Head of caudate nucleus (tissue), 42 donors: ENCODE data around the gene CARD14.

Experiments used
- DNase-seq, 42 donors: peaks; one replicate each; pipeline versions ENCODE4 v3.0.0 to v3.0.0-alpha.2; 2020 to 2021; ENCODE audit warnings: mixed read lengths in 7 of 42
- intact Hi-C: fragments of 100-400 bp; cut with DNase I; formaldehyde crosslinking; loops from one replicate; pipeline ENCODE4 v1.15.0; 2022

The CARD14 gene

DNA sequence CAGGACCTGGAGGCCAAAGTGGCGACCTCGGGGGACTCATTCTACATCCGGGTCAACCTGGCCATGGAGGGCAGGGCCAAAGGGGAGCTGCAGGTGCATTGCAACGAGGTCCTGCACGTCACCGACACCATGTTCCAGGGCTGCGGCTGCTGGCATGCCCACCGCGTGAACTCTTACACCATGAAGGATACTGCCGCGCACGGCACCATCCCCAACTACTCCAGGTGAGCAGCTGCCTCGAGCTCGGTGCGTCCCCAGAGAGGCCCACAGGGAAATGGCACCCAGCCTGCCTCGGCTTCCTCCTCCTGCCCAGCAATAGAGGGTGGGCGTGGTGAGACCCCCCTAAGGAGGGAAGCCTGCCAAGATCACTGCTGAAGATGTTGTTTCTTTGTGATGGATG, 32.4 kb downstream of the CARD14 start:
- no peak for DNase-seq
- intact Hi-C loops = loop anchor here (10.0 kb wide), 1 partner anchor 107 kb away; no protein-coding TSS in a partner anchor

DNA sequence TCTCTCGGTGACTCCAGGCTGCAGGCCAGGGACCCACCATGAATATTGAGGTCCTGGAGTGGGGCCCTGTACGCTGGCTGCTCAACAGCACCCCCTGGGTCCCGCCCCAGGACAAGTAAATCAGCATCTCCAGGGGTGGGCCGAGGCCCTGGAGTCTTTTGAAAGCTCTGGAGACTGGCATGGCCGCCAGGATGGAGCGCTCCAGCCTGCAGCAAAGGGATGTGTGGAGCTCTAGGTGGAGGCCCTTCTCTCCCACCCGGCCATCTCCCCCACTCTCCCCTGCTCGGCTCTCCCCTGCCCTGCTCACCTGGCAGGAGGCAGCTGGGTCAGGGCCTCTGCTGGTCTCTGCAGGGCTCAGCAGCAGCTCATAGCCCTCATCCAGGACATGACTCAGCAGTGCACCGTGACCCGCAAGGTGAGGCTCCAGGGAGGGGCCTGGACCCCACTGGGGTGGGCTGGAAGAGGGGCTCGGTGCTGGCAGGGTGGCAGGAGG, 33.7 kb downstream of the CARD14 start:
- intact Hi-C loops = loop anchor here (10.0 kb wide), 1 partner anchor 109 kb away; no protein-coding TSS in a partner anchor
- peak in 2 of 42 donors; percentile 38 to 51 for DNase-seq

DNA sequence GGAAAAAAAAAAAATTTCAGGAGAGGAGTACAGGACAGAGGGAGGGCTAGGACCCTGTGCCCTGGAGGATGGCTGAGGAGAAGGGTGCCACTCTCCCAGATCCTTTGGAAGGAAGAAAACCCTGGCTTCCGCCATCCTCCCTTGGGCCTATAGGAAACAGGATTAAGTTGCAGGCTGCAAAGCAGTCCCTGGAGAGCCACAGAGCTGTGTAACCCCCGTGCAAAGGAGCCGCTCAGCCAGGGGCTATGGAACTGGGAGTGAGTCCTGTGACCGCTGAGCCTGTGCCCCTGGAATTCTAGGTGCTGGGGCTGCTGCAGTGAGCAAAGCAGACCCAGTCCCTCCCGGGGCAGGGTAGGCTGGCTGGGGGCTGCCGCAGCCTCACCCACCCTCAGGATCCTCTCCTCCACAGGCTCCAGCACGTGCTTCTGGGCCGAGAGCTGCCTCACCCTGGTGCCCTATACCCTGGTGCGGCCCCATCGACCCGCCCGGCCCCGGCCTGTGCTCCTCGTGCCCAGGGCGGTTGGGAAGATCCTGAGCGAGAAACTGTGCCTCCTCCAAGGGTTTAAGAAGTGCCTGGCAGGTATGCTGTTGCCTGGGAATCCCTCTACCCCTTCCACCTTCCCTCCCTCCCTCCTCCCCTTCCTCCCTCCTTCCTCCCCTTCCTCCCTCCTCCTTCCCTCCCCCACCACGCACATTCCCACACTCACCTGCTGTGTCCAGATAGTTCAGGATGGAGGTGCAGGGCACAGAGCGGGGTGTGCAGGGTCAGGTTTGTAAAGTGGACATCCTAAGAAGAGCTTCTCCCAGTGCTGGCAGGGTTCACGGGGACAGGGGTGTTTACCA, 35.0 kb downstream of the CARD14 start:
- intact Hi-C loops = loop anchor here (10.0 kb wide), 1 partner anchor 110 kb away; no protein-coding TSS in a partner anchor
- no peak for DNase-seq

DNA sequence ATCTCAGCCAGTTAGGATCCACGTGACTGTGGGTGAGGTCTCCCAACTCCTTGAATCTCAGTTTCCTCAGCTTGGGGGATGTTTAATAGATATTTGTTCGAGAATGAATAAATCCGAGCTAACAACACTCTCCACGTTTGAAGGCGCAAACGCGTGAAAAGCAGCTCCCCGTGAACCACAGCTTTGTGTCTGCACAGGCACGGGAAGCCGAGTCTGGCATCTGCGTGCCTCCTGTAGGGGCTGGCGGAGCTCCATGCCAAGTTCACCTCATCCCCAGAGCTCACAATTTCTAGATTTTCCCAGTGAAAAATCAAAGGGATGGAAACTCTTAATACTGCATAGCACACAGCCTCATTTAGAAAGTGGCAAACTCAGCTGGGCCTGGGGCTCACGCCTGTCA, 36.0 kb downstream of the CARD14 start:
- intact Hi-C loops = loop anchor here (10.0 kb wide), 1 partner anchor 111 kb away; no protein-coding TSS in a partner anchor
- no peak for DNase-seq

DNA sequence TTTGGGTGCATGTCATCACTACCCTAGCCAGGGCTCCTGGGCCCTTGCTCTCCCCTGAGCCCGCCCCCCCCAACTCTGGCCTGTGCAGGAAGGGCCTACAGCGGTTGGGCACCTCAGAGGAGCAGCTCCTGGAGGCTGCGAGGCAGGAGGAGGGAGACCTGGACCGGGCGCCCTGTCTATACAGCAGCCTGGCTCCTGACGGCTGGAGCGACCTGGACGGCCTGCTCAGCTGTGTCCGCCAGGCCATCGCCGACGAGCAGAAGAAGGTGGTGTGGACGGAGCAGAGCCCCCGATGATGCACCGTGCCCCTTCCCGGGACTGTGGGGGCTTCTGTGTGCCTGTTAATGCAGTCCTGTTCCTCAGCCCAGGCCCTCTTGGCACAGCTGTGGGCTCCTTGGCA, 38.2 kb downstream of the CARD14 start:
- intact Hi-C loops = loop anchor here (10.0 kb wide), 1 partner anchor 113 kb away; no protein-coding TSS in a partner anchor
- DNase-seq = no peak

DNA sequence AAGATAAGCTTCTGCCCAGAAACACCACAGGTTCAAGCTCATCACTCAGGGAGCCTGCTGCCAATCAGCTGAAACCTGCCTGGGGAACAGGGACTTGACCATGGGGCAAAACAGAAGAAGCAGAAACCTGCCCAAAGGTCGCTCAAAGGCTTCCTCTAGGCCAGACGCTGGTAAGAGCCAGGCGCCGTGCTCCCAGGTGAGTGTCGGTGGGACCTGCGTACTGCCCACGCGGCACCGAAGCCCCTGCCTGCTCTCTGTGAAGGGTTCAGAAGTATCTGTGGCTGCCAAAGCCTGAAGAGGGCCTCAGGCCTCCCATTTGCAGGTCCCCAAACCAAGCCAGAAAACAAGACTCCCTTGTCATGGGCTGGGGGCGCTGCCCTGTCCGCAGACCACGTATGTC, 39.9 kb downstream of the CARD14 start:
- no peak for DNase-seq

DNA sequence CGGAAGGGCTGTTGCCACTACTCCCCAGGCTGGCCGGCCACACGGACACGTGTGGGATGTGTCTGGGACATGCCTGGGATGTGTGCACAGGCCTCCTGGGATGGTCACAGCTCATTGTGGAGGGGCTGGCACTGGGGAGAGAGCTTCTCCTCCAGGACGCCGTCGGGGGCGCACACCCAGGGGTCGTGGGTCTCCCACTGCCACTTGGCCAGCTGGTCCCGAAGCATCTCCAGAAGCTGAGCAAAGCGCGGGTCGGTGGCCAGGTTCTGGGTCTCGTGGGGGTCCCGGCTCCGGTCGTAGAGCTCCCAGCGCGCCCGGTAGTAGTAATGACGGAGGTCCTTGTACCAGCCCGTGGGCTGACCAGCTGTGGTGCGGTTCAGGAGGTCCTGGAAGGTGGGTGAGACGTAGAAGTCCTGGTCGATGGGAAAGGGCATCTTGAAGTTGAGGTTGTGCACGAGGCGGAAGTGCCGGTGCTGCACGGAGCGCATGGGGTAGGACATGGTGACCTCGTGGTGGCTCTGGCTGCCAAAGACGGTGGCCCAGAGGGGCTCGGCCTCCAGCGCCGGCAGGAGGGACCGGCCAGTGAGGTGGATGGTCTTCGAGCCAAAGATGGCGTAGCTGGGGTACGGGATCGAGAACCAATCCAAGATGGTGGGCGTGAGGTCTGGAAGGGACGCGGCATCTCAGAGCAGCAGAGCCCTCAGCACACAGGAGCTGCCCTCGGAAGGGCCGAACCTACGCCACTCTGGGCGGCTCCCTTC, 40.7 kb downstream of the CARD14 start:
- intact Hi-C loops = no loop called here
- DNase-seq = no peak

More for the DNA sequence above, 39.9 kb downstream of the CARD14 start:
- intact Hi-C loops = loop anchor here (10.0 kb wide), 1 partner anchor 115 kb away; no protein-coding TSS in a partner anchor

DNA sequence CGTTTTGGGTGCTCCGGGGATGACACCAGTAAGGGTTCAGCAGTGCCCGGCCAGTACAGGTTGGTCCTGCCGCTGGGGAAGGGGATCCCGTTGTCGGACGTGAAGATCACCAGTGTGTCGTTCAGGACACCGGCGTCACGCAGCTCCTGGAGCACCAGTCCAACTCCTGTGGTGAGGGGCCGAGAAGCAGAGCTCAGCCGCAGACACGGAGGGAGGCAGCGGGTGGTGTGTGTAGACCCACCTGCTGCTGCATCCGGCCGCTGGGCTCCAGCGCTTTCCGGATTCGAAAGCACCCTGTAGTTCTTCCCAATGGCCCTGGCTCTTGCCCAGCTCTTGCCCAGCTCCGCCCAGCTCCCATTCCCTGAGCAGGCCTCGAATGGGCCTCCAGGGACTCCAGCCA, 42.3 kb downstream of the CARD14 start:
- no peak for DNase-seq
- intact Hi-C loops = no loop called here

DNA sequence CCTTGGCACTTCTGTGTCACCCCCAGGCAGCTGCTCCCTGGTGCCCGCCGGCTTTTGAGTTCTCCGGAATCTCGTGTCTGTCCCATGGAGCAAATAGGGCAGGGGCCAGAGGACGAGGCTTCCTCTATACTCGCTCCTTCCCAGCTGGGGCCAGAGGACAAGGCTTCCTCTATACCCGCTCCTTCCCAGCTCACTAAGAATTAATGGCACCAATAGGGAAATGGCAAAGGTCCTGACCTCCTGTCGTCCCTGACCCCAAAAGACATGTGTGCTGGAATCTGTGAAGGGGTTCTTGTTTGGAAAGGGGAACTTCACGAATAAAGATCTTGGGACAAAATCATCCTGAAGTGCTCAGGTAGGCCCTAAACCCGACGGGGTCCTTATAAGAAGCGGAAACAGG, 42.7 kb downstream of the CARD14 start:
- intact Hi-C loops = no loop called here
- no peak for DNase-seq

DNA sequence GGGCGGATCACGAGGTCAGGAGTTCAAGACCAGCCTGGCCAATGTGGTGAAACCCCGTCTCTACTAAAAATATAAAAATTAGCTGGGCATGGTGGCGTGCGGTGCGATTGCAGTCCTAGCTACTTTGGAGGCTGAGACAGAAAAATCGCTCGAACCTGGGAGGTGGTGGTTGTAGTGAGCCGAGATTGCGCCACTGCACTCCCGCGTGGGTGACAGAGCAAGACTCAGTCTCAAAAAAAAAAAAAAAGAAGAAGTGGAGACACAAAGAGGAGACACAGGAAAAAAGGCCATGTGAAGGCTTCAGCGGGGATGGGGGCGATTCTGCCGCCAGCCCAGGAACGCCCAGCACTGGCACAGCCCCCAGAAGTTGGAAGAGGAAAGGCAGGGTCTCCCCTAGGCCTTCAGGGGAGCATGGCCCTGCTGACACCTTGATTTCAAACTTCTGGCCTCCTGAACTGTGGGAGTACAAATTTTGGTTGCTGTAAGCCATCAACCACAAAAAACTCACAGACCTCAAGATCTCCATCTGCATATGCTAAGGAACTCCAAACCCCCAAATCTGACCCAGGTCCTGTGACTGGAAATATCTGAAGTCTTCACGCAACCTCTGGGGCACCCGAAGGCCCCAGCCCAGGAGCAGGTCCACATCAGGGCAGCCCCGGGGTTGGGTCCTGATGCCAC, 43.3 kb downstream of the CARD14 start:
- DNase-seq = peak in 41 of 42 donors; percentile 38 to 86 (median 66)
- intact Hi-C loops = no loop called here

DNA sequence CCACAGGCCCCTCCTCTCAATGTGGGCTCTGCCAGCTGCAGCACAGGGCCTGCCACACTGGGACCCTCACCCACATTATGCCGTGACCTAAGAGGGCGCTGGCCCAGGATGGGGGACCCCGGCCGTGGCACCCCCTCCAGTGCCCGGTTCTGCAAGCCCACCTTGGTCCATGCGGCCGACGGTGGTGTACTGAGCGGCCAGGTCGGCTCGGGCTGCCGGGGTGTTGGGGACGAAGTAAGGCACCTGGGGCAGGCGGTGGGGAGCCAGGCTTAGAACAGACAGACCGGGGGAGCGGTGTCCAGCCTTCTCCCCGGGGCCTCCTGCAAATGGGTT, 43.8 kb downstream of the CARD14 start:
- intact Hi-C loops = no loop called here
- no peak for DNase-seq

DNA sequence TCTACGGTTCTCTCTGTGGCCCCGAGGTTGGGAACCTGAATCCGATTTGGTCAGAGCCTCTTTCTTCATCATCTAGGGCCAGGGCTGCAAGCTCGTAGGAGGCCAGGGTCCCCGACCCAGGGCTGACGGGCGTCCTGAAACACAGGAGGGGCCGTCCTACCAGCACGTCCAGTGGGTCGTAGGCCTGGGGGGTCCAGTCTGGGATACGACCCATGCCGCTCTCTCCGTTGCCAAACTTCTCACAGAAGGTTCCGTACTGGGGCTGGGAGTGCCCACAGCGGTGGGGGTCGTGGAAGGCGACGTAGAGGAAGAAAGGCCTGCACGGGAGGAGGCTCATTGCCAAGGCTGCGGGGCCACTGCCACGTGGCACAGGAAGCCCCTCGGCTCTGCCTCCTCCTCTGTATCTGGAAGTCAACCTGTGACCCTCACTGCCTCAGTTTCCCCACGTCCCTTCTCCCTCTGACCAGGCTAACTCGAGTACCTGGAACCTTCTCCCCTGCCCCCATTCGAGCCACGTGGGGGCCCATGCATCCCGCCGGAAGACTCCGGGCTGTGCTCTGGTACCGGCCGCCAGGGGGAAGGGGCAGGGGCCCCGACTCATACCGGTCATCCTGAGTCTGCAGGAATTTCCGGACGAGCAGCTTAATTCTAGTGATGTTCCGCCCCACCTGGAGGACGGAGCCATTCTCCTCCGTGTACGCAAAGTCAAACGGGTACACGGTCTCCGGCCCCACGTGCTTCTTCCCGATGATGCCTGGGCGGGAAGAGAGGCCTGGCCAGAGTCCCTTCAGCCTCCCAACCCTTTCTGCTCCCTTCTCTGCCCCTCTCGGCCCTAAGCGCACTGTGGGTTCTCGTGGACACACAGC, 44.4 kb downstream of the CARD14 start:
- no peak for DNase-seq
- intact Hi-C loops = no loop called here

DNA sequence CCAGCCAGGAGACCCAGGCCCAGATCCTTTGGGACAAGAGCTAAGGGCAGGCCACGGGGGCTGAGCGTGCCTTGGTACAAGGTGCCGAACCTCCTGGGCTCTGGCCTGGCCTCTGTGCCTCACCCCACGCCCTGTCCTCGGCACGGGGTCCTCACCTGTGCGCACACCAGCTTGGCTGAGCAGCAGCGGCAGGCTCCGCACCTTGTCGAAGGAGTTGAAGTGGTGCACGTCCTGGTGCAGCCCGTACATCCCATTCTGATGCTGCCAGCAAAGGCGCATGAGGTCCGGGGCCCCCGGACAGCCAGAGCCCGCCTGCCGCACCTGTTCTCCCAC, 45.0 kb downstream of the CARD14 start:
- intact Hi-C loops = no loop called here
- no peak for DNase-seq

DNA sequence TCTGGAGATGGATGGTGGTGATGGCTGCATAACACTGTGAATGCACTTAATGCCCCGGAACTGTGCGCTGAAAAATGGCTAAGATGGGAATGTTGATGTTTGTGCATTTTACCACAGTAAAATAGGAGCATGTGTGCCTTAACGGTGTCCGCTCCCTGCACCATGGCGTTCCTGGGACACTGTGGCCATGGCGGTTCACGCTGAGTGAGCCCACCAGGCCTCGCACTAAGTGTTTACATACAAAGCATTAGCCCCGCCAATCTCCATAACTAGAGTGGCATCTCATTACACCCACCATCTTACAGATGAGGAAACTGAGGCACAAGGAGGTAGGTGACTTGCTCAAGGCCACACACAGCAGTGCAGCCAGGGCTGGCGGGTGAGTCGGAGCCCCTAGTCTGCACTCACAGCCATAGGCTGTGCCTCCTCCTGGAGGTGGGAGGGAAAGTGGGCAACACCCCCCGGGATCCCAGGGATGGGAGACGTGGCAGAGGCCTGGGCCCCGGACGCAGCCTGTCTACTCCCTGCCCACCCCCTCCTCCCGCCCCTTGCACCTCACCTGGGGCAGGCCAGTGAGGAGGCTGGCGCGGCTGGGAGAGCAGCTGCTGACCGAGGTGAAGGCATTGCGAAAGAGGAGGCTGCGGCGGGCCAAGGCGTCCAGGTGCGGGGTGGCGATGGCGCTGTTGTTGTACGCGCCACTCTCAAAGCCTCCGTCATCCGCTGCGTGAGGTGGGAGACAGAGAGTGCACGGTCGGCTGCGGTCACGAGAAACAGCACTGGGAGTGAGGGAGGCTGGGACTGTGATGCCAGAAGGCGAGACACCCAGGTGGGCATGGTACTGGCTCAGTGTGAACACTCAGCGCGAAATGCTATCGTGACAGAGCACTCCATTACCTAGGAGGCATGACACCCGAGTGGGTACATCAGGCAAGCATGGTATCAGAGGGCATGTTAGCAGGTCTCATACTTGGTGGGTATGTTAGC, 46.9 kb downstream of the CARD14 start:
- no peak for DNase-seq
- intact Hi-C loops = no loop called here

DNA sequence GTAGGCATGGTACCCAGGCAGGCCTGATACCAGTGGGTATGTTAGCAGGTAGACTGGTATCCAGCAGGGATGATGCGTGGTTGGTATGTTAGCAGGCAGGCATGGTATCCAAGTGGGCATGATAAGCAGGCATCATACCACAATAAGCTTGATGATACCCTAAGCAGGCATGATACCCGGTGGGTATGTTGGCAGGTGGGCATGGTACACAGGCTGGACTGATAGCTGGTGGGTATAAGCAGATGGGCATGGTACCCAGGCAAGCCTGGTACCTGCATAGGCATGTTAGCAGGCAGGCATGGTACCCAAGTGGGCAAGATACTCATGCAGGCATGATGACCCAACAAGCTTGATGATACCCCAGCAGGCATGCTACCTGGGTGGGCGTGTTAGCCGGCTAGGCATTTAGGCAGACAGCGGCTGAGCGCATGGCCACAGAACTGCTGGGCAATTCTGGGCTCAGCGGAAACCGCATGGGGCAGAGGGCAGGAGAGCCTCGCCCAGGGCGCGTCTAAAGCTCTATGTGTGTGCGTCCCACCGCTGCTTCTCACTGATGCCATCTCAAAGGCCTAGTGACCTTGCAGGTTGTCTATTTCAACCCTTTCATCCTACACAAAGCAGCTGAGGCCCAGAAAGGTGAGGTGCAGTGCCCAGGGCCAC, 48.0 kb downstream of the CARD14 start:
- no peak for DNase-seq
- intact Hi-C loops = no loop called here

DNA sequence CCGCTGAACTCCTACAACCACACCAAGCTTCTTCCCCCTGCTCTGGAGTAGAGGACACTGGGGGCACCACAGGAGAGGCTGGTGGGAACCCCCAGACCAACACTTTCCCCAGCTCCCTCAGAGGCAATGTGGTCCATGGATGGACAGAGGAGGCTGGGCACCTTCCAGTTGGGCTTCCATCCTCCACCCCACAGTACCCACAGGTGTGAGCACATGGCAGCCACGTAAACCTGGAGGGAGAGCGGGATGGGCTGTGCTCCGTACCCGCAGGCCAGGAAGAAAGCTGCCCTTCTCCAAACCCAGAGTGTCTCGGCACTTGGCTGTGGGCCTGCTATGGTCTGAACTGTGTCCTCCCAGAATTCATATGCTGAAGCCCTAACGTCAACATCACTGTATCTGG, 48.6 kb downstream of the CARD14 start:
- intact Hi-C loops = no loop called here
- DNase-seq = no peak
